Kidney epithelial cell (primary cell): ENCODE results near the gene GGT6. TPM values are rescaled to one million over a fixed set of nuclear protein-coding genes. Genes with fewer than 3 reads are reported as not detected.
"Not testable (repeated sequence)": the region's sequence is repeated elsewhere in the genome, so short reads cannot be mapped to it uniquely, and the experiment has no call there.

ENCODE experiments used
- DNase-seq: peaks from one replicate; pipeline ENCODE4 v3.0.0-alpha.2; 2010; ENCODE audit warnings: low read depth
- H3K27me3 ChIP-seq: 2 replicates; pipeline ENCODE4 v1.6.0; 2011; ENCODE audit warnings: low read length; ENCODE audit not compliant: control insufficient read depth, insufficient read depth
- H3K36me3 ChIP-seq: 2 replicates; pipeline ENCODE4 v1.5.1; 2011; ENCODE audit warnings: low read length; ENCODE audit not compliant: control insufficient read depth, insufficient read depth
- H3K4me3 ChIP-seq: 2 replicates; pipeline ENCODE4 v1.5.1; 2011; ENCODE audit warnings: low read depth, mild to moderate bottlenecking, control low read depth, low read length
- total RNA-seq: library from RNA; depleted of rRNA; stranded (reverse); fragments of >200 nt; gene quantifications from 2 replicates; pipeline ENCODE4 v1.2.3, GENCODE V29; 2015
- TF ChIP-seq, protein P1 (sequence below): IDR thresholded peaks from 2 replicates; pipeline ENCODE4 v1.5.1; 2011; ENCODE audit warnings: mild to moderate bottlenecking, moderate library complexity, low read length, control low read depth, inconsistent platforms; ENCODE audit not compliant: insufficient read depth, poor library complexity, severe bottlenecking

The GGT6 gene
- total RNA-seq, 1 donor from 2014 or later: 0.38 TPM

DNA sequence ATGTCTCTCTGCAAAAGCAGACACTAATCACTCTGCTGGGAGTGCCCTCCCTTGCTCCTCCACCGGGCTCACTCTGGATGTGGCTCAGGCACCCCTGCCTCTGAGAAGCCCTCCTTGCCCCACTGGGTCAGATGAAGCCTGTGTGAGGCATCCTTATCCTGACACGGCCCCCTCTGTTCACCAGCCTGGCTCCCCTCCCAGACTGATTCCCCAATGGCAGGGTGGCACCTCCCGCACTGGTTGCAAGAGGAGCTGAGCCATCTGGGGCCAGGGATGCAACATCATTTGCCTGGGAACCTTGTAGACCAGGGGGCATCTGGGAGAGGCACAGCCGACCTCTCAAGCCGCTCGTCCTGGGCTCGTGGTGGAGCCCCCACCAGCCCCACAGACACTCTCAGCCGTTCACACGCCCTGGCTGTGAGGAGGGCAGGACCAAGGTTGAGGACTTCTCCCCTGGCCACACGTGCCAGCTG is 30.6 kb upstream of the GGT6 start:
- peaks cover 34% of the 10 kb centered on the region for H3K27me3 ChIP-seq
- no peaks in the 10 kb centered on the region for H3K36me3 ChIP-seq
- no peak overlapping the region for H3K4me3 ChIP-seq
- TF ChIP-seq, protein P1, sequence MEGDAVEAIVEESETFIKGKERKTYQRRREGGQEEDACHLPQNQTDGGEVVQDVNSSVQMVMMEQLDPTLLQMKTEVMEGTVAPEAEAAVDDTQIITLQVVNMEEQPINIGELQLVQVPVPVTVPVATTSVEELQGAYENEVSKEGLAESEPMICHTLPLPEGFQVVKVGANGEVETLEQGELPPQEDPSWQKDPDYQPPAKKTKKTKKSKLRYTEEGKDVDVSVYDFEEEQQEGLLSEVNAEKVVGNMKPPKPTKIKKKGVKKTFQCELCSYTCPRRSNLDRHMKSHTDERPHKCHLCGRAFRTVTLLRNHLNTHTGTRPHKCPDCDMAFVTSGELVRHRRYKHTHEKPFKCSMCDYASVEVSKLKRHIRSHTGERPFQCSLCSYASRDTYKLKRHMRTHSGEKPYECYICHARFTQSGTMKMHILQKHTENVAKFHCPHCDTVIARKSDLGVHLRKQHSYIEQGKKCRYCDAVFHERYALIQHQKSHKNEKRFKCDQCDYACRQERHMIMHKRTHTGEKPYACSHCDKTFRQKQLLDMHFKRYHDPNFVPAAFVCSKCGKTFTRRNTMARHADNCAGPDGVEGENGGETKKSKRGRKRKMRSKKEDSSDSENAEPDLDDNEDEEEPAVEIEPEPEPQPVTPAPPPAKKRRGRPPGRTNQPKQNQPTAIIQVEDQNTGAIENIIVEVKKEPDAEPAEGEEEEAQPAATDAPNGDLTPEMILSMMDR: no peak
- DNase-seq: no peak

DNA sequence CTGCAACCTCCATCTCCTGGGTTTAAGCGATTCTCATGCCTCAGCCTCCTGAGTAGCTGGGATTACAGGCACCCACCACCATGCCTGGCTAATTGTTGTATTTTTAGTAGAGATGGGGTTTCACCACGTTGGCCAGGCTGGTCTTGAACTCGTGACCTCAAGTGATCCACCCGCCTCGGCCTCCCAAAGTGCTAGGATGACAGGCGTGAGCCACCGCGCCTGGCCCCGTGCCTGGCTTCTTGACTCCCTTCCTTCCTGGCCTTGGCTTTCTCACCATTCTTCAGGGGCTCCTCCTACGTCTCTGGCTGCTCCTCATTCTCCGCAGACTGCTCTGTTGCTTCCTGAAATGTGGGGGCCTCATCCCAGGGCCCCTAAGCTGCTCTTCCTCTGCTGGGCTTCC is 29.7 kb upstream of the GGT6 start:
- peaks cover 35% of the 10 kb centered on the region for H3K27me3 ChIP-seq

DNA sequence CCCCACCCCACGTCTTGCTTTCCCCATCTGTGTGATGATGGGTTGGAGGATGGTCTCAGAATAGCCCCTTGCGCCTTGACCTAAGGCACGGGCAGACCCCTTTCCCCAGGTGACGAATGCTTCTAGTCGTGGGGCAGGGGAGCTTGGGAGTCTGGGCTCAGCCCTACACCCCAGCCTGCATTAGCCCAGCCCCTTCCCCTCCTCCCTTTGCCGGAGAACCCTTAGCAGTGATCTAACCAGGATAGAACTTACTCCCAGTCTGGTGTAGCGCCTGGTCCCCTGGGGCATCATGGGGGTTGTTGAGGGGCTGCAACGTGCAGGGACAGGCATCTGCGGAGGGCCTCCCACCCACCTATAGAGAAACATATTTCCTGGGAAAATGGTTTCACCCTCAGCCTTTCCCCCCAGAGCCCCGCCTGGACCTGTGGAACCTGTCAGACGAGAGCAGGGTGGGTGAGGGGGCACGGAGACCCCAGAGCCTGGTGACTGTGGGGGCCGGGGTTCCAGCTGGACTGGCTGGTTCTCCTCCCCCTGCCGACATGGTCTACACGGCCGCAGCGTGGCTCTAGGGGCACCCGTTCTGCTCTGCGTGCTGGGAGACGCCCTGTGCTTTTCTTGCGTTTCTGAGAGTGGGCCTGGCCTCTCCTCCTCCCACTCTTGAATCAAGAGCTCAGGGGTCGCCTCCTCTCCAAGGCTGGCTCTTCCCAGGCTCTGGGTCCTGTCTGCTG is 28.7 kb upstream of the GGT6 start:
- no peak for DNase-seq
- peaks cover 36% of the 10 kb centered on the region for H3K27me3 ChIP-seq
- H3K36me3 ChIP-seq: no peaks in the 10 kb centered on the region
- TF ChIP-seq, protein P1: no peak
- no peak overlapping the region for H3K4me3 ChIP-seq

More for the DNA sequence above, 29.7 kb upstream of the GGT6 start:
- DNase-seq, H3K4me3 ChIP-seq, H3K36me3 ChIP-seq: not testable (repeated sequence)

DNA sequence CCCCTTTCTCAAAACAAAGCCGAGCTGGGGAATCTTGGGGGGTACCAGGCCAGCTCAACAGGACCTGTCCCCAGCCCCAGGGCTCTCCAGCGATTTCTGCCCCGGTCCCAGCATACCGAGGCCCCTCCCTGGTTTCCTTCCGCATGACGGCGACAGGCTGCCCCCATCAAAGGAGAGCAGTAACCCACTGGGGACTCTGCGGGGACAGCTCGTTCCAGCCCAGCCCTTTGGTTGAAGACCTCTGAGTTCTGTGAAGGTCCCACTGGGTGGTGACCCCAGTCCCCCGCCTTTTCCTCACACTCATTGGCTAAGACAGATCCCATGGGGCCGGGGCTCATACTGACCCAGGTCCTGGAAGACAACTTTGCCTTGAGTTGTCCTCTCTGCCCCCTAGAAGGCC is 28.0 kb upstream of the GGT6 start:
- DNase-seq: no peak
- H3K36me3 ChIP-seq: no peaks in the 10 kb centered on the region
- peaks cover 42% of the 10 kb centered on the region for H3K27me3 ChIP-seq
- H3K4me3 ChIP-seq: no peak overlapping the region
- TF ChIP-seq, protein P1: no peak

DNA sequence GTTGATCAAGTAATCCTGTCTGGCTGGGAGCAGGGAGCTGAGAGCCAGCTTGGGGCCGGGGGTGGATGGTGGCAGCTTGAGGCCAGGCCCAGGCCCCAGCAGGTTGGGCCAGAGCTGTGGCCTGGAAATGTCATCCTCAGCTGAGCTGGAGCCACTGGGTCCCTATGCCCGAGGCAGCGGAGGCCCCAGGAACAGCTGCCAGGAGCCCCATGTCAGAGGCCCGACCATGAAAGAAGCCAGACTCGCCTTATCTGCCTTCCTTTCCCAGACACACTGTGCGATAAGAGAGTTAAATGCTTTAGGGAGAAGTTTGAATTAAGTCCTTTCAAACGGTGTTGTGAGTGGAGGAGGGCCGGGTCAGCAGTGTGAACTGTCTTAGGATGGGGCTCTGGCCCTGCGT is 27.4 kb upstream of the GGT6 start:
- H3K4me3 ChIP-seq: no peak overlapping the region
- peaks cover 47% of the 10 kb centered on the region for H3K27me3 ChIP-seq
- H3K36me3 ChIP-seq: no peaks in the 10 kb centered on the region
- TF ChIP-seq, protein P1: no peak
- no peak for DNase-seq

DNA sequence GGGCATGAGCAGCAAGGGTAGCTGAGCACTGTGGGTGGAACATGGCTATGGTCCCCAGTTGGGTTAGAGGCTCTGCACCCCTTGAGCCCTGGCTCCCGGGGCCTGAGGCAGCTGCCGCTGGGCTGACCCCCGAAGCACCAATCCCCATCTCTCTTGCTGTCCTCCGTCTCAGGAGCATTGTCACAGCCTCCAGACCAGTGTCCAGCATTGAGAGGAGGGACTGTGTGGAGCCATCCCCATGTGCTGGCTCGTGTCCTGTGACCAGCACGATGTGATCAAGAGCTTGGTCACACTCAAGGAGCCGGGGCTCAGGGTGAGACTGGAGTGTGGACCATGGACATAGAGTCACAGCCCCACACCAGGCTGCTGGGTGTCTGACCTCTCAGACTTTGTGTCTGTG is 26.8 kb upstream of the GGT6 start:
- H3K4me3 ChIP-seq: no peak overlapping the region
- peaks cover 53% of the 10 kb centered on the region for H3K27me3 ChIP-seq
- TF ChIP-seq, protein P1: no peak
- H3K36me3 ChIP-seq: no peaks in the 10 kb centered on the region
- no peak for DNase-seq
